GM19351 (cell line): ENCODE data around the gene SMURF2.
"Not testable (repeated sequence)": the region's sequence is repeated elsewhere in the genome, so short reads cannot be mapped to it uniquely, and the experiment has no call there.

ENCODE experiments used
- ATAC-seq: cut with Tn5 transposase; IDR thresholded peaks from one replicate; pipeline ENCODE4 v1.9.1; 2021; ENCODE audit warnings: mild to moderate bottlenecking, moderate library complexity; ENCODE audit not compliant: unreplicated experiment

SMURF2 gene

GRCh38 chr17:64632606-64633005 is 29.5 kb downstream of the SMURF2 start:
- ATAC-seq = no peak

GRCh38 chr17:64632194-64632593 is 29.9 kb downstream of the SMURF2 start:
- ATAC-seq = no peak

GRCh38 chr17:64630309-64631223 is 31.5 kb downstream of the SMURF2 start:
- no peak for ATAC-seq

DNA sequence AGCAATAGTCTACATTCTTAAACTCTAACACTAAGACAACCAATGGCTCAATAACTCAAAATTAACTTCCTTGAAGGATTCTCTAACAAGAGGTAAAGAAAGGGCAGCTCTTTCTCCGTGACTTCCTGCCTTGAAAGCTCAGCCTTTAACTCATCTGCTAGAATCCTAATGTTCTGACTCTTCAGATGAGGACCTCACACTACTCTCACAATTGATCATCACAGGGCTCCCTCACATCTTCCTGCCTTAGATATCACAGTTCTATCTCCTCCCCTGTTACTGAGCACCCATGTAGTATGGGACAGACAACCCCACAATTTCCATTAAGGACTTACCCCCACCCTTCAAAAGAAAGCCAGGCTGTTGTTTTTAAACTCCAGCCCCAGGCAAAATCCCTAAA is 33.5 kb downstream of the SMURF2 start:
- ATAC-seq = no peak

DNA sequence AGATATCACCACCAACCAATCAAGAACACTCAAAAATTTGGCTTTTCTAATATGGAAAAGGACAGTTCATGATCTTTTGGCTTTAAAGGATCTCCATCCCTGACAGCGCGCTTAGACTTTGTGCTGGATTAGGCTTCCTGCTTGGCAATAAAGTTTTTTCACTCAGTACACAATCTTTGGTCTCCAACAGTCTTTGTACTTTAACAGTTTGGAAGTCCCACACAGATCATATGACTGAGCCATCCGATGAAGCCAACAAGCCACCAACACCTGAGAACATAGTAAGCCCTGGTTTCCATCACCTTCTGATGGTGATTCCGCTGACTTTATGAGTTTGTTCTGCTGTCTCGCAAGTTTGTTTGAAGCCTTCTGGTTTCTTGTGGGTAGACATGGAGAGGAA is 34.3 kb downstream of the SMURF2 start:
- ATAC-seq = no peak

DNA sequence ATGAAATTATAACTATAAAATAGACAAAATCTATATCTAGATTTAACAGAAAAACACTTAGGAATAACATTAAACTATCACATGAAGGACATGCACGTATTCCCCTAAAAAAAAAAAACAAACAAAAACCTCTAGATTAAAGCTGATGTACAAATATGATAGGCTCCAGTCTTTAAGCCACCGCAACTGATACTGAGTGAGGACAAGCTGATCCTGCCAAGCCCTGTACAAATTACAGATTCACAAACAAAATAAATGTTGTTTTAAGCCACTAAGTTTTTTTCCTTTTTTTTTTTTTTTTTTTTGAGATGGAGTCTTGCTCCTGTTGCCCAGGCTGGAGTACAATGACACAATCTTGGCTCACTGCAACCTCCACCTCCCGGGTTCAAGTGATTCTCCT is 35.3 kb downstream of the SMURF2 start:
- no peak for ATAC-seq

DNA sequence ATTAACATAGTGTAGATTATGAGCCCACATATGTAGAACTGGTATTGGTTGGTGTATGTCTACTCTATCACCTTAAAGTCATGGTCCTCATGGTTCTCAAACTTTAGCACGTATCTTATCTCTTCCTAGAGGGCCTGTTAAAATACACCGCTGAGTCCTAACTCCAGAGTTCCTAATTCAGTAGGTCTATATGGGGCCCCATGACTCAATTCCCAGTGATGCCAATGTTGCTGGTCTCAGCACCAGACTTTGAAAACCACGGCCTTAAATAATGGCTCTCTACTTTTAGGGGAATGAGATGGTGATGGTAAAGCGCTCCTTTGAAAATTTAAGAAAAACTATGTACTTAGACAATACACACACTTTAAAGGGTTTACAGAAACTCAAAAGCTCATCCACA is 36.6 kb downstream of the SMURF2 start:
- no peak for ATAC-seq

GRCh38 chr17:64622931-64623654 is 39.0 kb downstream of the SMURF2 start:
- ATAC-seq = no peak

- ATAC-seq = no peak
These were observed 40.3 kb downstream of the SMURF2 start for GRCh38 chr17:64621772-64622171.

DNA sequence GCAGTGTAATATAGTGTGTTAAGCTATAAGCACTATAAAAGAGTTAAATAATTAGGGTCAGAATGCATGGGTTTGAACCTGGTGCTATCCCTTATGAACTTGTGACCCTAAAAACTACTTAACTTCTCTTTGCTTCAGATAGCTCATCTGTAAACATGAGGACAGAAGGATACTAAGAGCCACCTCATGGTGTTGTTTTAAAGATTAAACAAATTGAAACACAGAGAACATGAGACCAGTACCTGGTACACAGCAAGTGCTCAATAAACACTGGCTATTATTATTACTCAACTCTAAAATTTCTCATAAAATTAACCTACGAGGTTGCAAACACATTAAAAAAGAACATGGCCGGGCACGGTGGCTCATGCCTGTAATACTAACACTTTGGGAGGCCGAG is 43.3 kb downstream of the SMURF2 start:
- ATAC-seq = no peak

DNA sequence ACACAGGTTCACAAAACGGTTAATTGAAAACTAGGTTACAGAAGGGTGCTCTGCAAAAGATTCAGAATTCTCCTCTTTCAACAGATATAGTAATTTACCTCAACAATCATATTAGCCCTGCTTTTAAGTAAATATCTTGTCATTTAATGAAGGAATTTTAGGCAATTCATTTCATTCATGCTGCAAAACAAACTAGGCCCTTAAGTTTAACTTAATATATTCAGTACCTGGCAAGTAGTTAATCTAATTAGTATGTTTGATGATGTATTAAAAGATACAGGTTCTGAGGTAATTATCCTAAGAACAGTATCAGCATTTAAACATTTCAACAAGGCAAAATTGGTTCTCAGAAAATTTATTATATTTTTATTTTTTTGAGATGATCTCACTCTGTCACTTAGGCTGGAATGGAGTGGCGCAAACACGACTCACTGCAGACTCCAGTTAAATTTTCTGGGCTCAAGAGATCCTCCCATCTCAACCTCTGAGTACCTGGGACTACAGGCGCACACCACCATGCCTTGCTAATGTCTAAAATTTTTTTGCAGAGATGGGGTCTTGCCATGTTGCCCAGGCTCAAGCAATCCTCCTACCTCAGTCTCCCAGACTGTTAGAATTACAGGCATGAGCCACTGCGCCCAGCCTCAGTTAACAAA is 44.9 kb downstream of the SMURF2 start:
- ATAC-seq = no peak

- ATAC-seq = no peak
These were observed 47.0 kb downstream of the SMURF2 start for GRCh38 chr17:64615028-64615677.

DNA sequence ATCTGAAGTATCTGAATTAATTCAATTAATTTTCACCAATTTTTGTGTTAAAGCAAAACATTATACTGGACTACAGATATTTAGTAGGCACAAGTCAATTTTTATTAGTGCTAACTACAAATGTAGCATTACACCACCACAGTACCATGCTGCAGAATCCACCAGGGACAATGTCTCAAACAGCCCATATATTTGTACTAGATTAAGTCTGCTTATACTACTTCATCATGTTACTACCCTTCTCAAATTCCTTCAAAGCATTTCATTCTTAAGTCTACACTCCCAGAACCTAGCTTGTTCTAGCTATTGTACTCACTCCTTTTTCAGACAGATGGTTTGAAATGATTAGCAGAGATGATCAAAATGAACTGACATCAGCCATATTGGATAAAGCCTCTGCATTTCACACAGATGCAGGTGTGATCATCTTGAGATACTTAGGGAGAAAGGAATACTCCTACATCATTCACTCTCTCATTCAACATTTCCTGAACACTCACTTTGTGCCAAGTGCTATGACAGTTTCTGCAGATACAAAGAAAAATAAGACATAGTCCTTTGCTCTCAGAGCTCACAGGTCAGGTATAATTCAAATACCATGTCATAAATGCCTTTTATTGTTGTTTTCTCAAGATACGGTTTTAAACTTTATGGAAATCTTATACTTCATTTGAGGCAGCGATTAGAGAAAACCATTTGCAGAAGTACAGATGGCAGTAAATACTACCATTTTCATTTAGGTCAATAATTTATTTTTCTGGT is 47.7 kb downstream of the SMURF2 start:
- ATAC-seq = no peak

DNA sequence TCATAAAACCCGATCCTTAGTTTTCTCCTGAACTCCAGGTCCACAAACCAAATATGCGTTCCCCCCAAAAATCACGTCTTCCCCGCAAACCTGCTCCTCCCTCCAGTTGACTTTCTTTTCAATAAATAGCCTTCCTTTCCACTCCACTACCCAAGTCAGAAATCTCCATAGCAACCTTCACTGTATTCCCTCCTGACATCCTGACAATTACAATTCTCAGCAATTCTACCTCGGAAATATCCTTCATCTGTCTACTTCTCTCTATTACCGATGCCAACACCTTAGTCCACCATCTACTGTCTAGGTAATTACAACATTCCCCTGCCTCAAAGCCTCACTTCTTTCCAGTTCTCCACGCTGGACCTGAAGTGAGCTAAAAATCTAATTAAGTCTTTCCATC is 50.7 kb downstream of the SMURF2 start:
- ATAC-seq = no peak

- ATAC-seq = not testable (repeated sequence)
These were observed 51.9 kb downstream of the SMURF2 start for GRCh38 chr17:64610244-64610643.

DNA sequence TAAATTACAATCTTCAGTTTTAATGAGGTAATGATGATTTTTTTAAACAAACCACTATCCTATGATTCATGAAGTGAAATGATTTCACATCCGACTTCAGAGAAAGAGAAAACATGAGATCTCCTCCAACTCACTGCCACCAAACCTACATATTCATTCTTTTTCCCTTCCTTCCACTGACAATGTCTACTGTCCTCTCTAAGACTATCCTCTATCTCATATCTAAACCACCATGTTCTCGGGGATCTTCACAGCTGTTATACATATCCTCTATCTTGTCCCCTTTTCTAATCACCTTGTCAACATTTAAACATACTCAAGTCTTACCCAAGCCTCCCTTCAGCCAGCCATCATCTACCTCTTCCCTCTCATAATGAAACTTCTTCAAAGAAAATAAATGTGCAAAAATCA is 53.5 kb downstream of the SMURF2 start:
- ATAC-seq = no peak

- ATAC-seq = no peak
These were observed 54.1 kb downstream of the SMURF2 start for GRCh38 chr17:64607862-64608565.

GRCh38 chr17:64604532-64604931 is 57.6 kb downstream of the SMURF2 start:
- ATAC-seq = not testable (repeated sequence)

DNA sequence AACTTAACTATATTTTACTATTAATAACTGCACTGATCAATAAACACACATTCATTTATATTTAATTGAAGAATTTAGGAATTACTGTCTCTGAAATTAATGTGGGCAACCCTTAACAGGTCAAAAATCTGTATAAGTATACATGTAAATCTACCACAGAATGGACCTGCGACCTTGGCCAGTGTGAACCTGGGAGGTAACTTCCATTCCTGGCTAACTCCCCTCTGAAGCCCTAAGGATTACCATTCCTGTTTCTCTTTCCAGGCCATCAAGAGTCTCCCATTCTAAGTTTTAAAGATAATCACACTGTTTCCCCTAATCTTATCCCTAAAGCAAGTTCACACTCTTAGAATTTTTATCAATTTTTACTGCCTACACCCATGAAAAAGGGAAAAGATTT is 58.1 kb downstream of the SMURF2 start:
- no peak for ATAC-seq

GRCh38 chr17:64599827-64600226 is 62.3 kb downstream of the SMURF2 start:
- no peak for ATAC-seq
